CD4-positive, alpha-beta T cell (primary cell): ENCODE data around the gene CPLANE2. TPM values are rescaled to one million over a fixed set of nuclear protein-coding genes. Genes with fewer than 3 reads are reported as not detected.
A peak's percentile ranks its signal among the peaks of the same experiment; 100 is the strongest.

Source experiments
- ATAC-seq: fragments of 200-7000 bp; cut with Tn5 transposase; one replicate; pipeline ENCODE4 v1.10.0; 2022; ENCODE audit warnings: mild to moderate bottlenecking; ENCODE audit not compliant: poor library complexity
- CTCF ChIA-PET: fragments of 350-600 bp; sonication (Branson Sonifier 250); formaldehyde crosslinking; loops from one replicate; lab custom pipeline; 2021; ENCODE audit warnings: antibody characterized with exemption, inconsistent platforms; lab: Charles Lee
- POLR2A ChIA-PET: fragments of 350-600 bp; sonication (Branson Sonifier 250); formaldehyde crosslinking; loops from one replicate; lab custom pipeline; 2021; ENCODE audit warnings: antibody characterized with exemption, inconsistent platforms; lab: Charles Lee
- DNase-seq, 14 experiments: peaks; one replicate each; pipeline ENCODE4 v3.0.0-alpha.2; 2013 to 2020; ENCODE audit warnings: mixed read lengths in 2 of 14
- H3K27ac ChIP-seq, 2 donors: one replicate each; pipeline versions ENCODE4 v1.5.1 to v1.7.0; 2013; ENCODE audit warnings: low read length in 2 of 2, low read depth in 1 of 2, mild to moderate bottlenecking in 1 of 2
- H3K27me3 ChIP-seq, 2 experiments: 1 replicate in 1 of 2; 2 replicates in 1 of 2; pipeline versions ENCODE4 v1.6.1 to v1.7.0; 2013; ENCODE audit warnings: low read length in 2 of 2, control low read depth in 1 of 2, mild to moderate bottlenecking in 1 of 2, moderate library complexity in 1 of 2; ENCODE audit not compliant: insufficient read depth in 2 of 2, control insufficient read depth in 1 of 2
- H3K36me3 ChIP-seq: one replicate; pipeline ENCODE4 v1.6.1; 2013; ENCODE audit warnings: low read length, control low read depth; ENCODE audit not compliant: insufficient read depth
- H3K4me1 ChIP-seq: one replicate; pipeline ENCODE4 v1.6.1; 2013; ENCODE audit warnings: low read length, control low read depth; ENCODE audit not compliant: insufficient read depth
- H3K4me3 ChIP-seq: one replicate; pipeline ENCODE4 v1.5.1; 2013; ENCODE audit warnings: mild to moderate bottlenecking, low read length, moderate library complexity
- H3K9me3 ChIP-seq, 2 experiments: 1 replicate in 1 of 2; 2 replicates in 1 of 2; pipeline versions ENCODE4 v1.6.1 to v1.7.0; 2013; ENCODE audit warnings: low read length in 2 of 2, mild to moderate bottlenecking in 2 of 2, control low read depth in 1 of 2, moderate library complexity in 1 of 2; ENCODE audit not compliant: control insufficient read depth in 1 of 2, insufficient read depth in 1 of 2
- H3K27ac Mint-ChIP-seq: one replicate; pipeline ENCODE4 v1.8.0; 2020; ENCODE audit warnings: mixed read lengths
- H3K27me3 Mint-ChIP-seq: one replicate; pipeline ENCODE4 v1.8.0; 2021; ENCODE audit warnings: mixed read lengths
- H3K36me3 Mint-ChIP-seq: one replicate; pipeline ENCODE4 v1.8.0; 2021; ENCODE audit warnings: low read depth, mixed read lengths
- H3K4me1 Mint-ChIP-seq: one replicate; pipeline ENCODE4 v1.8.0; 2021; ENCODE audit warnings: low read depth, mixed read lengths
- H3K4me3 Mint-ChIP-seq: one replicate; pipeline ENCODE4 v1.8.0; 2020; ENCODE audit warnings: mild to moderate bottlenecking, mixed read lengths
- H3K9me3 Mint-ChIP-seq: one replicate; pipeline ENCODE4 v1.8.0; 2020; ENCODE audit warnings: mixed read lengths
- CTCF ChIP-seq: fragments of 200-600 bp; IDR thresholded peaks from one replicate; pipeline ENCODE4 v1.8.0; 2022; ENCODE audit warnings: antibody characterized with exemption, mild to moderate bottlenecking
- intact Hi-C, 2 experiments: fragments of 100-400 bp; cut with DNase I in 1 of 2; cut with micrococcal nuclease in 1 of 2; formaldehyde crosslinking; loops; one replicate each; pipeline versions ENCODE4 v1.15.1 to v1.9.0; 2023 to 2025; cut with DNase I, micrococcal nuclease
- total RNA-seq, 174 experiments: library from RNA in 2 of 174; stranded (reverse) in 2 of 174; gene quantifications; one replicate each; pipeline ENCODE4 v1.2.3 and lab custom pipeline; 2021 to 2026

Gene CPLANE2
- total RNA-seq, 2 experiments from 2014 or later = 5.3 to 8.4 TPM

- POLR2A ChIA-PET = no interaction called here
- TF ChIP-seq CTCF = no peak
- no peak for DNase-seq
- Mint-ChIP-seq H3K27me3 (no peaks in the 10 kb centered on the region), H3K36me3 (peaks cover 5% of the 10 kb centered on the region), H3K27ac (no peak overlapping the region), H3K4me1 (peaks cover 26% of the 10 kb centered on the region), H3K4me3 (peak overlapping the region; percentile 20), H3K9me3 (no peaks in the 10 kb centered on the region)
- Histone ChIP-seq H3K4me3 (no peak overlapping the region), H3K27me3 (no peaks in the 10 kb centered on the region), H3K27ac (no peak overlapping the region), H3K36me3 (no peaks in the 10 kb centered on the region), H3K4me1 (peaks cover 30% of the 10 kb centered on the region), H3K9me3 (no peaks in the 10 kb centered on the region)
- intact Hi-C loops = loop anchor here (5.0 to 10.0 kb wide), 2 partner anchors 125 to 718 kb away; partner anchors contain the start of genes CASP9 (in 1 of the 2) and SZRD1 (in 1 of the 2)
- ATAC-seq = no peak
- CTCF ChIA-PET = no interaction called here
Observed at GRCh38 chr1:16239972-16240491, 3.0 kb upstream of the CPLANE2 start.

- H3K9me3 Mint-ChIP-seq = no peaks in the 10 kb centered on the region
- POLR2A ChIA-PET = interaction anchor here (1.0 to 4.9 kb wide), 7 partner anchors 9 to 403 kb away, joined by 3 to 34 read pairs (median 4); no protein-coding TSS in a partner anchor
Observed at GRCh38 chr1:16237343-16237830, 404 bp upstream of the CPLANE2 start.

More at GRCh38 chr1:16237343-16237830, 404 bp upstream of the CPLANE2 start:
- H3K36me3 ChIP-seq = peaks cover 3% of the 10 kb centered on the region
- Mint-ChIP-seq H3K36me3 (peaks cover 9% of the 10 kb centered on the region), H3K4me3 (peak overlapping the region; percentile 93), H3K27me3 (no peaks in the 10 kb centered on the region), H3K4me1 (peaks cover 22% of the 10 kb centered on the region), H3K27ac (peak overlapping the region; percentile 84)
- H3K4me3 ChIP-seq = peak overlapping the region; percentile 85
- no peaks in the 10 kb centered on the region for H3K27me3 ChIP-seq
- no peak for ATAC-seq
- no peak for TF ChIP-seq CTCF
- peak overlapping the region; percentile 55 to 83 for H3K27ac ChIP-seq
- CTCF ChIA-PET = interaction anchor here (1.6 to 1.7 kb wide), 2 partner anchors 155 to 158 kb away, joined by 3 to 7 read pairs; no protein-coding TSS in a partner anchor
- no peak for DNase-seq
- intact Hi-C loops = loop anchor here (1.0 to 10.0 kb wide), 6 partner anchors 20 to 715 kb away; partner anchors contain the start of genes SZRD1 (in 2 of the 2) and CASP9 (in 1 of the 2)
- peaks cover 23% of the 10 kb centered on the region for H3K4me1 ChIP-seq
- H3K9me3 ChIP-seq = no peaks in the 10 kb centered on the region
